ENCODE results near the gene KRTAP10-4.

GRCh38 chr21:44617071-44617501, 43.6 kb downstream of the KRTAP10-4 start:
- TF ChIP-seq CTCF (IDR thresholded peaks at IDR 0.05; ENCODE audit: borderline replicate concordance, extremely low read depth, low read length, poor library complexity, severe bottlenecking) (no peak), EZH2 (IDR thresholded peaks at IDR 0.05; ENCODE audit: borderline replicate concordance, low read depth, low read length, severe bottlenecking) (no peak)

Data from DND-41 (cell line).